H1 (cell line): ENCODE results near the gene BCL2L11. TPM values are rescaled to one million over a fixed set of nuclear protein-coding genes. Genes with fewer than 3 reads are reported as not detected.

Experiments
- CTCF ChIA-PET: fragments of 300-600 bp; sonication (Branson Sonifier 250); formaldehyde crosslinking; loops from one replicate; lab custom pipeline; 2021; ENCODE audit not compliant: partially characterized antibody; lab: Charles Lee
- POLR2A ChIA-PET: fragments of 300-600 bp; sonication (Branson Sonifier 250); formaldehyde crosslinking; loops from one replicate; lab custom pipeline; 2021; ENCODE audit warnings: inconsistent platforms; ENCODE audit not compliant: partially characterized antibody; lab: Charles Lee
- DNase-seq, 2 experiments: peaks; one replicate each; pipeline versions ENCODE4 v3.0.0 to v3.0.0-alpha.2; 2010 to 2022; ENCODE audit warnings: low spot score in 2 of 2, low read depth in 1 of 2, mixed read lengths in 1 of 2
- FAIRE-seq: peaks from 2 replicates; lab custom pipeline; 2011; peaks lifted over from hg19 to GRCh38; lab: Jason Lieb, UNC
- H2AFZ ChIP-seq: 2 replicates; pipeline ENCODE4 v1.8.1; 2012; ENCODE audit warnings: low read length, inconsistent platforms
- H2AK5ac ChIP-seq: 2 replicates; pipeline ENCODE4 v1.6.1; 2013; ENCODE audit warnings: low read depth, low read length
- H2BK120ac ChIP-seq: replicated peaks from 2 replicates; pipeline ENCODE3; 2013; ENCODE audit warnings: low read depth, low read length, inconsistent platforms
- H2BK12ac ChIP-seq: 2 replicates; pipeline ENCODE4 v1.6.1; 2013; ENCODE audit warnings: low read depth, low read length
- H2BK15ac ChIP-seq: 2 replicates; pipeline ENCODE4 v1.6.1; 2013; ENCODE audit warnings: low read length
- H2BK20ac ChIP-seq: 2 replicates; pipeline ENCODE4 v1.6.1; 2013; ENCODE audit warnings: low read length
- H2BK5ac ChIP-seq: 2 replicates; pipeline ENCODE4 v1.6.1; 2013; ENCODE audit warnings: low read depth, low read length
- H3K14ac ChIP-seq: 2 replicates; pipeline ENCODE4 v1.6.1; 2013; ENCODE audit warnings: inconsistent platforms; ENCODE audit not compliant: insufficient read length
- H3K18ac ChIP-seq: 2 replicates; pipeline ENCODE4 v1.6.1; 2013; ENCODE audit warnings: low read length; ENCODE audit errors: extremely low read depth
- H3K23ac ChIP-seq: 2 replicates; pipeline ENCODE4 v1.6.1; 2013; ENCODE audit warnings: inconsistent platforms; ENCODE audit not compliant: insufficient read length
- H3K23me2 ChIP-seq: 2 replicates; pipeline ENCODE4 v1.6.1; 2013; ENCODE audit warnings: low read depth, low read length
- H3K27ac ChIP-seq: 2 replicates; pipeline ENCODE4 v1.6.1; 2011; ENCODE audit warnings: low read depth, low read length, inconsistent platforms
- H3K27me3 ChIP-seq, 4 experiments: replicated peaks in 1 of 4; 1 replicate in 1 of 4; 2 replicates in 3 of 4; pipeline versions ENCODE4 v1.6.1 to v1.8.1; 2011 to 2013; ENCODE audit warnings: low read length in 3 of 4, mild to moderate bottlenecking in 3 of 4, inconsistent platforms in 2 of 4, mixed read lengths in 2 of 4, moderate library complexity in 1 of 4; ENCODE audit not compliant: control insufficient read depth in 3 of 4, insufficient read depth in 3 of 4; ENCODE audit errors: extremely low read depth in 1 of 4
- H3K36me3 ChIP-seq, 4 experiments: 2 replicates each; pipeline versions ENCODE4 v1.6.1 to v1.8.1; 2011 to 2013; ENCODE audit warnings: mild to moderate bottlenecking in 4 of 4, low read length in 3 of 4, moderate library complexity in 2 of 4, control low read depth in 1 of 4, inconsistent platforms in 1 of 4; ENCODE audit not compliant: insufficient read depth in 4 of 4, control insufficient read depth in 2 of 4
- H3K4ac ChIP-seq: replicated peaks from 2 replicates; pipeline ENCODE3; 2013; ENCODE audit warnings: low read length, low read depth, mixed read lengths, inconsistent platforms; ENCODE audit not compliant: insufficient read length
- H3K4me1 ChIP-seq, 4 experiments: replicated peaks in 1 of 4; 1 replicate in 1 of 4; 2 replicates in 3 of 4; pipeline versions ENCODE4 v1.6.1 to v1.8.1; 2011 to 2013; ENCODE audit warnings: low read length in 3 of 4, inconsistent platforms in 2 of 4, mixed read lengths in 1 of 4; ENCODE audit not compliant: insufficient read depth in 4 of 4, control insufficient read depth in 3 of 4
- H3K4me2 ChIP-seq, 2 experiments: 2 replicates each; pipeline versions ENCODE4 v1.6.1 to v1.8.1; 2011 to 2013; ENCODE audit warnings: low read depth in 2 of 2, low read length in 2 of 2, control low read depth in 1 of 2, inconsistent platforms in 1 of 2, mild to moderate bottlenecking in 1 of 2; ENCODE audit not compliant: insufficient read depth in 1 of 2
- H3K4me3 ChIP-seq, 4 experiments: fragments of 200-600, 300-600 bp in 1 of 4; sonication (generic), shearing (Covaris generic), sonication (Bioruptor Twin) in 1 of 4; 2 replicates each; pipeline versions ENCODE4 v1.5.1 to v1.8.1; 2011 to 2016; ENCODE audit warnings: low read length in 4 of 4, low read depth in 3 of 4, control low read depth in 2 of 4, inconsistent platforms in 2 of 4, mild to moderate bottlenecking in 2 of 4, mixed read lengths in 1 of 4, moderate library complexity in 1 of 4; ENCODE audit not compliant: insufficient read depth in 2 of 4; ENCODE audit errors: extremely low read depth in 1 of 4
- H3K56ac ChIP-seq: replicated peaks from 2 replicates; pipeline ENCODE3; 2013; ENCODE audit warnings: low read depth, mild to moderate bottlenecking, mixed read lengths, low read length, inconsistent platforms; ENCODE audit not compliant: insufficient read length
- H3K79me1 ChIP-seq: 2 replicates; pipeline ENCODE4 v1.6.1; 2013; ENCODE audit warnings: low read depth, low read length, control low read depth
- H3K79me2 ChIP-seq, 2 experiments: 2 replicates each; pipeline versions ENCODE4 v1.6.1 to v1.8.1; 2012 to 2013; ENCODE audit warnings: low read length in 2 of 2, mild to moderate bottlenecking in 2 of 2, inconsistent platforms in 1 of 2; ENCODE audit not compliant: insufficient read depth in 2 of 2, control insufficient read depth in 1 of 2
- H3K9ac ChIP-seq, 4 experiments: replicated peaks in 1 of 4; 1 replicate in 1 of 4; 2 replicates in 3 of 4; pipeline versions ENCODE4 v1.6.1 to v1.8.1; 2011 to 2013; ENCODE audit warnings: low read depth in 3 of 4, low read length in 3 of 4, control low read depth in 2 of 4, mild to moderate bottlenecking in 2 of 4, moderate library complexity in 2 of 4, inconsistent platforms in 1 of 4; ENCODE audit errors: extremely low read depth in 1 of 4
- H3K9me3 ChIP-seq, 2 experiments: 2 replicates each; pipeline versions ENCODE4 v1.6.1 to v1.8.1; 2012 to 2013; ENCODE audit warnings: mild to moderate bottlenecking in 2 of 2, moderate library complexity in 2 of 2, control low read depth in 1 of 2, inconsistent platforms in 1 of 2, low read depth in 1 of 2, low read length in 1 of 2, mixed read lengths in 1 of 2; ENCODE audit not compliant: insufficient read depth in 2 of 2
- H4K20me1 ChIP-seq, 2 experiments: replicated peaks in 1 of 2; 2 replicates each; pipeline versions ENCODE3 to v1.8.1; 2011 to 2013; ENCODE audit warnings: inconsistent platforms in 2 of 2, low read length in 2 of 2, mild to moderate bottlenecking in 1 of 2; ENCODE audit not compliant: insufficient read depth in 2 of 2, control insufficient read depth in 1 of 2
- H4K5ac ChIP-seq: 2 replicates; pipeline ENCODE4 v1.6.1; 2013; ENCODE audit warnings: low read length, low read depth, mixed read lengths, inconsistent platforms; ENCODE audit not compliant: insufficient read length
- H4K8ac ChIP-seq: 2 replicates; pipeline ENCODE4 v1.8.0; 2013; ENCODE audit warnings: mild to moderate bottlenecking, moderate library complexity, low read length, inconsistent platforms; ENCODE audit not compliant: insufficient read depth; ENCODE audit errors: extremely low read depth
- H4K91ac ChIP-seq: replicated peaks from 2 replicates; pipeline ENCODE3; 2013; ENCODE audit warnings: low read length, mixed read lengths, inconsistent platforms; ENCODE audit not compliant: insufficient read length
- ASH2L ChIP-seq: fragments of 200-600, 300-600 bp; sonication (generic); IDR thresholded peaks from one replicate; pipeline ENCODE4 v1.7.1; 2017; ENCODE audit warnings: low read length
- CREB1 ChIP-seq: IDR thresholded peaks from 2 replicates; pipeline ENCODE4 v1.6.1; 2012; ENCODE audit warnings: inconsistent platforms
- HDAC2 ChIP-seq, 2 experiments: fragments of 300-600 bp in 1 of 2; sonication (generic) in 1 of 2; IDR thresholded peaks; 2 replicates each; pipeline ENCODE4 v1.6.1; 2011 to 2012; ENCODE audit warnings: low read depth in 2 of 2, low read length in 2 of 2, mild to moderate bottlenecking in 2 of 2, moderate library complexity in 2 of 2, borderline replicate concordance in 1 of 2, inconsistent platforms in 1 of 2
- HDAC6 ChIP-seq: IDR thresholded peaks from one replicate; pipeline ENCODE4 v1.7.1; 2012; ENCODE audit warnings: low read depth, mild to moderate bottlenecking, inconsistent platforms, low read length, moderate library complexity
- MAFK ChIP-seq: IDR thresholded peaks from 2 replicates; pipeline ENCODE4 v1.6.1; 2012; ENCODE audit warnings: low read depth, mild to moderate bottlenecking, improper control_type of control experiment, low read length
- MAX ChIP-seq: IDR thresholded peaks from 2 replicates; pipeline ENCODE4 v1.6.1; 2012; ENCODE audit warnings: inconsistent platforms
- SIN3A ChIP-seq, 2 experiments: IDR thresholded peaks in 1 of 2; conservative IDR thresholded peaks in 1 of 2; 2 replicates each; pipeline ENCODE4 v1.6.1; 2011 to 2012; ENCODE audit warnings: low read length in 2 of 2, improper control_type of control experiment in 1 of 2, low read depth in 1 of 2, mild to moderate bottlenecking in 1 of 2
- SP1 ChIP-seq: IDR thresholded peaks from 2 replicates; pipeline ENCODE4 v1.6.1; 2011; ENCODE audit warnings: low read depth, low read length
- TAF7 ChIP-seq: optimal IDR thresholded peaks from 2 replicates; pipeline ENCODE3; 2011; ENCODE audit warnings: low read depth, mild to moderate bottlenecking, inconsistent platforms, low read length, moderate library complexity, borderline replicate concordance
- WGBS, 2 experiments: shearing (Covaris generic) in 1 of 2; methylation state at CpG; one replicate each; pipeline versions ENCODE4 v1.1.6 to v1.1.7; 2013 to 2015; ENCODE audit warnings: low lambda C conversion rate in 2 of 2, mixed read lengths in 2 of 2, inconsistent platforms in 1 of 2, low coverage in 1 of 2, missing lambda C conversion rate in 1 of 2; ENCODE audit not compliant: insufficient replicate concordance in 2 of 2, insufficient coverage in 1 of 2, insufficient read length in 1 of 2; ENCODE audit errors: extremely low coverage in 1 of 2, missing lambda C conversion rate in 1 of 2; 5-methylcytosine and 5-hydroxymethylcytosine counted together
- polyA plus RNA-seq, 7 experiments: library from polyadenylated mRNA; depleted of rRNA in 3 of 7; stranded (reverse) in 5 of 7; unstranded in 2 of 7; fragments of >200 nt in 5 of 7; fragments of 200-250 nt in 2 of 7; gene quantifications; 1 replicate in 5 of 7; 2 replicates in 1 of 7; 4 replicates in 1 of 7; pipeline versions ENCODE4 v1.2.1 to v1.2.3, GENCODE V29; 2011 to 2013; ENCODE audit warnings: missing spikeins in 2 of 7, mixed read lengths in 2 of 7
- total RNA-seq: library from RNA; stranded (reverse); fragmentation: NEBNext Ultra II Directional; extraction: Animal tissue kit (Norgen Biotek cat#: 25700); gene quantifications from 2 replicates; pipeline ENCODE4 v1.2.1, GENCODE V29; 2021

BCL2L11 gene
- total and polyA plus RNA-seq, 2 of the 8 experiments (the other 6 are each of a cell fraction or from before 2014, with no cell fraction given): 7.5 to 22.9 TPM

- POLR2A ChIA-PET: no interaction called here
- no peak overlapping the region for H3K18ac ChIP-seq
- H4K8ac ChIP-seq: no peak overlapping the region
- H3K4me1 ChIP-seq: no peaks in the 10 kb centered on the region; a peak in 1 of 7 replicates
- H2BK5ac ChIP-seq: no peak overlapping the region
- H4K20me1 ChIP-seq: no peaks in the 10 kb centered on the region
- CTCF ChIA-PET: no interaction called here
- no peak overlapping the region for H3K56ac ChIP-seq
- FAIRE-seq (no peak), DNase-seq (no peak)
- H2BK12ac ChIP-seq: no peak overlapping the region
- H3K79me2 ChIP-seq: no peaks in the 10 kb centered on the region
- H3K4ac ChIP-seq: no peak overlapping the region
- no peak for TF ChIP-seq ASH2L
- TF ChIP-seq TAF7: no peak
- no peak for TF ChIP-seq SP1
- no peak for TF ChIP-seq SIN3A (conservative IDR thresholded peaks at IDR 0.05 in 1 of 2, IDR thresholded peaks at IDR 0.05 in 1 of 2; ENCODE audit: low read depth in 1 of 2, low read length in 2 of 2)
- TF ChIP-seq CREB1: no peak
- no peak for TF ChIP-seq MAX
- TF ChIP-seq HDAC6: no peak
- TF ChIP-seq MAFK: no peak
- no peak for TF ChIP-seq HDAC2 (IDR thresholded peaks at IDR 0.05; ENCODE audit: borderline replicate concordance in 1 of 2, low read depth in 2 of 2, low read length in 2 of 2)
- H3K27ac ChIP-seq: no peak overlapping the region
- no peak overlapping the region for H3K14ac ChIP-seq
- no peaks in the 10 kb centered on the region for H3K79me1 ChIP-seq
- H4K91ac ChIP-seq: no peak overlapping the region
- no peak overlapping the region for H3K9ac ChIP-seq
- no peak overlapping the region for H2BK15ac ChIP-seq
- H3K27me3 ChIP-seq: no peaks in the 10 kb centered on the region; a peak in 1 of 7 replicates
- H2AK5ac ChIP-seq: no peak overlapping the region
- no peak overlapping the region for H3K4me2 ChIP-seq
- no peak overlapping the region for H2AFZ ChIP-seq
- no peaks in the 10 kb centered on the region for H3K36me3 ChIP-seq
- no peak overlapping the region for H2BK20ac ChIP-seq
- no peak overlapping the region for H3K23ac ChIP-seq
- no peaks in the 10 kb centered on the region for H3K23me2 ChIP-seq
- H3K9me3 ChIP-seq: no peaks in the 10 kb centered on the region
- WGBS, 2 experiments: 90% methylated on average over 2 of the region's 2 CpGs; no CpG with 5 or more reads in 1 of the 2 experiments
- H2BK120ac ChIP-seq: no peak overlapping the region
- H3K4me3 ChIP-seq: no peak overlapping the region
- no peak overlapping the region for H4K5ac ChIP-seq
Observed at GRCh38 chr2:111202266-111203040, 81.7 kb downstream of the BCL2L11 start.
